Small intestine (tissue), 7 donors: ENCODE results near the gene STAT4. TPM values are rescaled to one million over a fixed set of nuclear protein-coding genes. Genes with fewer than 3 reads are reported as not detected.

Experiments used
- DNase-seq, 2 donors: peaks; one replicate each; pipeline versions ENCODE4 v3.0.0 to v3.0.0-alpha.2; 2013
- FAIRE-seq: peaks from 2 replicates; lab custom pipeline; 2012; peaks lifted over from hg19 to GRCh38; lab: Jason Lieb, UNC
- H3K27ac ChIP-seq, 3 donors: one replicate each; pipeline ENCODE4 v1.5.1; 2013; ENCODE audit warnings: low read length in 2 of 3, mild to moderate bottlenecking in 2 of 3, control low read depth in 1 of 3, inconsistent platforms in 1 of 3, low read depth in 1 of 3, moderate library complexity in 1 of 3
- H3K27me3 ChIP-seq, 3 donors: one replicate each; pipeline ENCODE4 v1.6.1; 2013; ENCODE audit warnings: low read length in 3 of 3, inconsistent platforms in 1 of 3; ENCODE audit not compliant: control insufficient read depth in 3 of 3, insufficient read depth in 3 of 3
- H3K36me3 ChIP-seq, 3 donors: one replicate each; pipeline ENCODE4 v1.6.1; 2013; ENCODE audit warnings: low read length in 3 of 3, inconsistent platforms in 1 of 3, low read depth in 1 of 3, mild to moderate bottlenecking in 1 of 3, moderate library complexity in 1 of 3; ENCODE audit not compliant: control insufficient read depth in 3 of 3, insufficient read depth in 2 of 3
- H3K4me1 ChIP-seq, 3 donors: one replicate each; pipeline ENCODE4 v1.6.1; 2013; ENCODE audit warnings: low read length in 2 of 3, inconsistent platforms in 1 of 3, low read depth in 1 of 3, mild to moderate bottlenecking in 1 of 3, moderate library complexity in 1 of 3; ENCODE audit not compliant: control insufficient read depth in 3 of 3, insufficient read depth in 2 of 3
- H3K4me3 ChIP-seq, 3 donors: one replicate each; pipeline ENCODE4 v1.5.1; 2013; ENCODE audit warnings: low read length in 3 of 3, control low read depth in 1 of 3, inconsistent platforms in 1 of 3, low read depth in 1 of 3, mild to moderate bottlenecking in 1 of 3, moderate library complexity in 1 of 3
- H3K9me3 ChIP-seq, 2 donors: one replicate each; pipeline ENCODE4 v1.6.1; 2013; ENCODE audit warnings: low read depth in 1 of 2, low read length in 1 of 2; ENCODE audit not compliant: control insufficient read depth in 2 of 2, insufficient read depth in 1 of 2
- WGBS, 3 donors: extraction: QIAGEN DNeasy Blood & Tissue Kit; methylation state at CpG; one replicate each; pipeline ENCODE4 v1.1.7; 2013; 5-methylcytosine and 5-hydroxymethylcytosine counted together
- polyA plus RNA-seq, 4 donors: library from polyadenylated mRNA; stranded (reverse) in 3 of 4; unstranded in 1 of 4; fragments of 200-250 nt in 3 of 4; fragments of 120-200 nt in 1 of 4; gene quantifications; one replicate each; pipeline versions ENCODE4 v1.2.1 to v1.2.3, GENCODE V29; 2013
- donor health status: healthy with polysubstance abuse.
- donor health status: control.
- donor health status: control.
- donor health status: Bipolar disorder and iron deficiency.
- donor health status: healthy.

The STAT4 gene
- polyA plus RNA-seq, 4 donors = 1.0 to 2.8 (median 1.6) TPM

GRCh38 chr2:190981333-190981732 is 169.5 kb downstream of the STAT4 start:
- Histone ChIP-seq H3K27me3 (no peaks in the 10 kb centered on the region), H3K36me3 (peaks cover 33 to 58% (median 46%) of the 10 kb centered on the region in 3 donors), H3K27ac (no peak overlapping the region), H3K4me3 (no peak overlapping the region), H3K9me3 (no peaks in the 10 kb centered on the region), H3K4me1 (peaks cover 0 to 13% (median 0%) of the 10 kb centered on the region in 3 donors)
- DNase-seq = no peak
- FAIRE-seq = no peak
- 87 to 94% (median 90%) methylated on average over 6 of the region's 6 CpGs for WGBS, 3 donors

- FAIRE-seq = no peak
These were observed 170.1 kb downstream of the STAT4 start for GRCh38 chr2:190980630-190981209.

GRCh38 chr2:190979906-190980629 is 170.7 kb downstream of the STAT4 start:
- Histone ChIP-seq H3K4me3 (no peak overlapping the region), H3K9me3 (no peaks in the 10 kb centered on the region), H3K27ac (peak overlapping the region in 2 of 3 donors; percentile 61 to 65), H3K36me3 (peaks cover 35 to 50% (median 46%) of the 10 kb centered on the region in 3 donors), H3K4me1 (peaks cover 0 to 13% (median 0%) of the 10 kb centered on the region in 3 donors), H3K27me3 (no peaks in the 10 kb centered on the region)
- DNase-seq (peak in 1 of 2 donors; percentile 75), FAIRE-seq (no peak)
- 37 to 72% (median 62%) methylated on average over 14 of the region's 14 CpGs for WGBS, 3 donors

More at GRCh38 chr2:190980630-190981209, 170.1 kb downstream of the STAT4 start:
- Histone ChIP-seq H3K4me3 (no peak overlapping the region), H3K9me3 (no peaks in the 10 kb centered on the region), H3K36me3 (peaks cover 37 to 52% (median 45%) of the 10 kb centered on the region in 3 donors), H3K27ac (peak overlapping the region in 1 of 3 donors; percentile 61), H3K27me3 (no peaks in the 10 kb centered on the region), H3K4me1 (peaks cover 0 to 13% (median 0%) of the 10 kb centered on the region in 3 donors)
- WGBS, 3 donors = 73 to 89% (median 88%) methylated on average over 10 of the region's 10 CpGs
- DNase-seq = no peak

Other genes starting within 250 kb of the STAT4 start
- 10 to 100 TPM; 22.6 to 61.9 (median 42.6) TPM for gene STAT1, start 136.8 kb downstream of the STAT4 start, polyA plus RNA-seq
- gene MYO1B, start 94.4 kb upstream of the STAT4 start, polyA plus RNA-seq = 10 to 100 TPM in 2 of 4 donors, 1 to 10 TPM in 2; 8.1 to 34.8 (median 12.9) TPM